CD4-positive, alpha-beta T cell treated with Interleukin-1 beta for 1 hour (primary cell): ENCODE results near the gene SPIB.

ENCODE experiments used
- DNase-seq, 2 donors: peaks; one replicate each; pipeline ENCODE4 v3.0.0-alpha.2; 2020 to 2022

The SPIB gene

DNA sequence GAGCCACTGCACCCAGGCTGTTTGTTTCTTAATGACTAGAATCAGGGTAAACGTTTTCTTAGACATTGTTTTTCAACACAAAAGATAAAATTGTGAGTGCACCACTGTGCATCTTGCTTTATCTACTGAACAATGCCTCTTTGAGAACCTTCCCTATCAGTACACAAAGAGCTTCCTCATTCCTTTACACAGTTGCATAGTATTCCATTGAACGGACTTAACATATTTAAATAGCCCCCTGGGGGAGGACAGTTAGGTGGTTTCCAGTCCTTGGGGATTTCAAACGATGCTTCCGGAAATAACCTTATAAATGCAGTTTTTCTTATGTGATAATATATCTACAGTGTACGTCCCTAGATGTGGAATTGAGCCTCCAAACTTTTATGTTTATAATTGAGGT is 26.0 kb upstream of the SPIB start:
- no peak for DNase-seq

DNA sequence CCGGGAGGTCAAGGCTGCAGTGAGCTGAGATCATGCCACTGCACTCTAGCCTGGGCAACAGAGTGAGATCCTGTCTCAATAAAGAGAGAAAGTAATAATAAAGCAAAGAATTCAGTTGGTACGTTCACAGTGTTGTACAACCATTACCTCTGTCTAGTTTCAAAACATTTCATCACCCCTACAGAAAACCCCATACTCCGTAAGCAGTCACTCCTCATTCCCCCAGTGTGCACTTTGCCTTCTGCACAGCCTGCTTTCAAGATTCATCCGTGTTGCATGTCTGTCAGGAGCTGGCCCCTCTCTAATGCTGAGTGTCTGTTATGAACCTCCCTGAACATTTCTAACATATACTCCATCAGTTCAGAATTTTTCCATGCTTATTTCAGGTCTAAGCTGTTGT is 25.1 kb upstream of the SPIB start:
- DNase-seq = no peak

DNA sequence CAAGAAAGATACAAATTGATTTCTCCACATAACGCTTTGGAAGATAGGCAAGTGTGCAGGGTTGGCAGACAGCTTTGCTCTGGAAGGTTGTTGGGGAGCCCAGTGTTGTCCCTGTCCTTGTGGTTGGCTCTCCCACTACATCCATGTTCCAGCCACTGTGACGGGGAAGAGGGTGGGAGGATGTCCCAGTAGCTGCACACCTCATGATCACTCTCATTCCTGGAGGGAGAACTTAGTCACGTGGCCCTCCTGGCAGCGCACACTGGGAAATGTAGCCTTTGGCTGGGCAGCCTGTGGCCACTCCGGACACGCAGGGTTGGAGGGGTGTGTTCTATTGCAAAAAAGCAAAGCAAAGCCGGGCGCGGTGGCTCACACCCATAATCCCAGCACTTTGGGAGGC is 24.7 kb upstream of the SPIB start:
- no peak for DNase-seq

DNA sequence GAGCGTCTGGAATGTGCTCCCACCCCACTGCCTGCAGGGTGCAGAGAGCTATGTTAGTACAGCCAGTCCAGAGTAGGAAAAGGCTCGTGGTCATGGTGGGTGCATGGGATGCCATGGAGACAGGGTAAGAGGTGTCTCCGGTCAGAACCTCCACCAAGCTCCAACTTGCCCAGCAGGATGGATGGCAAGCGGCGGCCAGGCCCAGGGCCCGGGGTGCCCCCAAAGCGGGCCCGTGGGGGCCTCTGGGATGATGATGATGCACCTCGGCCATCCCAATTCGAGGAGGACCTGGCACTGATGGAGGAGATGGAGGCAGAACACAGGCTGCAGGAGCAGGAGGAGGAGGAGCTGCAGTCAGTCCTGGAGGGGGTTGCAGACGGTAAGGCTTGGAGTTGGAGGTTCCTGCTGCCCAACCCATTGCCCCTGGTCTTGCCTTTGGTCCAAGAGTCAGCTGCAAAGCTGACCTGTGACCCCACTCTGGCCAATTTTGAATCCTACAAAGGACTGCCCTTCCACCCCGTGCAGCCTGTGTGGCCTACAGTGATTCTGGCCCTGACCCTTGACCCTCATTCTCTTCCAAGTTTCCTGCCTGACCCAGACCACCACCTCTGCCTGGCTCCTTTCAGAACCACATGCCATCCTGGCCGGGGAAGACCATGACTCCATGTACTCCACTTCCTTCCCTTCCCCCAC is 19.9 kb upstream of the SPIB start:
- no peak for DNase-seq

DNA sequence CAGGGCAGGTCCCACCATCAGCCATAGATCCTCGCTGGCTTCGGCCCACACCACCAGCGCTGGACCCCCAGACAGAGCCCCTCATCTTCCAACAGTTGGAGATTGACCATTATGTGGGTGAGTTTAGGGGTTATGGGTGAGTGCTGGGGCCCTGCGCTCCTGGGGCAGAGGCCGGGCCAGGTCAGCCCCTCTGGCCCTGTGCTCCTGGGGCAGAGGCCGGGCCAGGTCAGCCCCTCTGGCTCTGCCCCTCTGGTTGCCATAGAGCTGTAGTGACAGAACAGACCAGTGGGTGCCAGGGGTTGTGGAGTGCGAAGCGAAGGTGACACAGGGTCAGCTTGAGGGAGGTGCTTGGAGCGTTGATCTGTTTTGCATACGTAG is 19.4 kb upstream of the SPIB start:
- DNase-seq = no peak

DNA sequence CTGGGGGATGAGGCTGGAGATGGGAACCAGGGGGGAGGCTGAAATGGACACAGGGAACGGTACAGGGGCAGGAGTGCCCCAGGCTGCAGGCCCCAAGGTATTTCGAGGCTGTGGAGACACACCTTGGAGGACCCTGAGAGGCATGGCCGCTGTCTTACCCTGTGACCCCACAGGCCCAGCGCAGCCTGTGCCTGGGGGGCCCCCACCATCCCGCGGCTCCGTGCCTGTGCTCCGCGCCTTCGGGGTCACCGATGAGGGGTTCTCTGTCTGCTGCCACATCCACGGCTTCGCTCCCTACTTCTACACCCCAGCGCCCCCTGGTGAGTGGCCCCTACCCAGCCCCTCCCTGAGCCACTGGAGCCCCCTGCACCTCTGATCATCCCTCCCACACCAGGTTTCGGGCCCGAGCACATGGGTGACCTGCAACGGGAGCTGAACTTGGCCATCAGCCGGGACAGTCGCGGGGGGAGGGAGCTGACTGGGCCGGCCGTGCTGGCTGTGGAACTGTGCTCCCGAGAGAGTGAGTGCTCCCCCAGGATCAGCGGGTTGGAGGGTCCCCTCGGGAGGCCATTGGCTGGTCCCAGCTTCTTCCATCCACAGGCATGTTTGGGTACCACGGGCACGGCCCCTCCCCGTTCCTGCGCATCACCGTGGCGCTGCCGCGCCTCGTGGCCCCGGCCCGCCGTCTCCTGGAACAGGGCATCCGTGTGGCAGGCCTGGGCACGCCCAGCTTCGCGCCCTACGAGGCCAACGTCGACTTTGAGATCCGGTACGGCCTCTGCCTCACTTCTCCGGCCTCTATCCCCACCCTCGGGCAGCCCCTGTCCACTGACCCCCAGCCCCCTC is 16.9 kb upstream of the SPIB start:
- no peak for DNase-seq

DNA sequence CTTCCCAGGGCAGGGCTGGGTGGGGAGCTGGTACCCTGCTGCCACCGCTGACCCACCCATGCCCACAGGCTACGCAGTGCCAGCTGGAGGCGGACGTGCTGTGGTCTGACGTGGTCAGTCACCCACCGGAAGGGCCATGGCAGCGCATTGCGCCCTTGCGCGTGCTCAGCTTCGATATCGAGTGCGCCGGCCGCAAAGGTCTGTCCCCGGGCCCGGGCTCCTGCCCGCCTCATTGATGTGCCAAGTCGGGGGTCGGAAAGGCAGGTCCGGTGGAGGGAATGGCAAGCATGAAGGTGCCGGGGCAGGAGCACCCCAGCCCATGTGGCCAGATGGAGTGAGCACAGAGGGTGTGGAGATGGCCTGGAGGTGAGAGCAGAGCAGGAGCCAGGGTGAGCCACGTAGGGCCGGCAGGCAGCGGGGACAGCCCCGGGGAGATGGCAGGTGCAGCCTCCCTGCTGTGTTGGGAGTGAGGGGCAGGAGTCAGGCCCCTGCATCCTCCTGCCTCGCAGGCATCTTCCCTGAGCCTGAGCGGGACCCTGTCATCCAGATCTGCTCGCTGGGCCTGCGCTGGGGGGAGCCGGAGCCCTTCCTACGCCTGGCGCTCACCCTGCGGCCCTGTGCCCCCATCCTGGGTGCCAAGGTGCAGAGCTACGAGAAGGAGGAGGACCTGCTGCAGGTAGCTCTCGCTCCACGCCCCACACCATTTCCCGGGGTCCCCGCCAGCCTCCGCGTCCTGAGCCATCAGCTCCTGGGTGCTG is 16.0 kb upstream of the SPIB start:
- no peak for DNase-seq

DNA sequence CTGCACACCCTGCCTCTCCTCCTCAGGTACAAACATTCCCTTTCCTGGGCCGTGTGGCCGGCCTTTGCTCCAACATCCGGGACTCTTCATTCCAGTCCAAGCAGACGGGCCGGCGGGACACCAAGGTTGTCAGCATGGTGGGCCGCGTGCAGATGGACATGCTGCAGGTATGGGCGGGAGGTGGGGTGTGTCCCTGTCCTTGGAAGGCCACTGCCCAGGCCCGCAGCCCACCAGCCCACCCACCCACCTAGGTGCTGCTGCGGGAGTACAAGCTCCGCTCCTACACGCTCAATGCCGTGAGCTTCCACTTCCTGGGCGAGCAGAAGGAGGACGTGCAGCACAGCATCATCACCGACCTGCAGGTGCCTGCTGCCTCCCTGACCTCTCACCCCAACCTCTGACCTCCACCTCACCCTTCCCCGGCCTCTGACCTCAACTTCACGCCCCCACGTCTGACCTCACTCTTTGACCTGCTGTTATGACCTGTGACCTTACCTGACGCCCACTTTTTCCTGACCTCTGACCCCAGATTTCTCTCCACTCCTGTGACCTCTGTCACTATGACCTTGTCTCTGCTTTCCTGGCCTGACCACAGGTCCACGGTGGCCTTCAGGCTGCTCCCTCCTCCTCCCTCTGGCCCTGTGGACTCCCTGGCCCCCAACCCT is 12.4 kb upstream of the SPIB start:
- DNase-seq = no peak

DNA sequence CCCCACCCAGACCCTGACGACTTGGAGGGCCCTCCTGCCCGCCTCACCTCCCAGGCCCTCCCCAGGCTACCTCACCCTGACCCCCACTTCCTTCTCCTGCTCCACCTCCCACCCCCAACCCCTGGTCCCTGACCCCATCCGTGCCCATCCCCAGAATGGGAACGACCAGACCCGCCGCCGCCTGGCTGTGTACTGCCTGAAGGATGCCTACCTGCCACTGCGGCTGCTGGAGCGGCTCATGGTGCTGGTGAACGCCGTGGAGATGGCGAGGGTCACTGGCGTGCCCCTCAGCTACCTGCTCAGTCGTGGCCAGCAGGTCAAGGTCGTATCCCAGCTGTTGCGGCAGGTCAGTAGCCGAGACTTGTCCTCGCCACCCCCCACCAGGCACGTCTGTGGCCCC is 11.9 kb upstream of the SPIB start:
- DNase-seq = no peak

DNA sequence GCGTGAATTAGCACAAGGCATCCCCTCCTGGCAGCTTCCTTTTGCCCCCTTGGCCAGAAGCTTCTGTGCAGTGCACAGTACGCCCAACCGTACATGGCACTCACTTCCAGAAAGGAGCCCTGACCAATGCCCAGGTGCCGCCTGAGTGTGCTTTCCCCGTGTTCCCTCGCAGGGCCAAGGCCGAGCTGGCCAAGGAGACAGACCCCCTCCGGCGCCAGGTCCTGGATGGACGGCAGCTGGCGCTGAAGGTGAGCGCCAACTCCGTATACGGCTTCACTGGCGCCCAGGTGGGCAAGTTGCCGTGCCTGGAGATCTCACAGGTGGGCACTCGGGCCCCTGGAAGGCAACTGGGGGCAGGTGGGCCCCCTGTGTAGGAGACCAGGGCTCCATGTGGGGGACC is 9.4 kb upstream of the SPIB start:
- no peak for DNase-seq

DNA sequence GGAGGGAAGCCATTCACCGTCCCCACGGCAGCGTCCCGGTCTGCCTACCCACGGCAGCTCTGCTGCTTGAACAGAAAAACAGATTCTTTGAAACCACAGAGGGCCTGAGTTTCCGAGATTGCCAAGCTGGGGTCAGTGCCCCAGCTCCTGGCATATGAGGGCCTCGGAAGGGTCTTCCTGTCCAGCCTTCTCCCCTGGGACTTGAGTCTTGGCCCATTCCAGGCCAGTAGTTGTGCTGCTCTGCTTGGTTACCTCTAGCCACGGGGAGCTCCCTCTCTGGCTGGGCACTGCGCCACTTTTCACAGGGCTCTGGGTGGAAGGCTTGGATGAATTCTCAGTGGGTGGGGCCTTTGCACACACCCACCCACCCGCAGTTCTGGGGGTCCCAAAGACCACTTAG is 8.6 kb upstream of the SPIB start:
- no peak for DNase-seq

DNA sequence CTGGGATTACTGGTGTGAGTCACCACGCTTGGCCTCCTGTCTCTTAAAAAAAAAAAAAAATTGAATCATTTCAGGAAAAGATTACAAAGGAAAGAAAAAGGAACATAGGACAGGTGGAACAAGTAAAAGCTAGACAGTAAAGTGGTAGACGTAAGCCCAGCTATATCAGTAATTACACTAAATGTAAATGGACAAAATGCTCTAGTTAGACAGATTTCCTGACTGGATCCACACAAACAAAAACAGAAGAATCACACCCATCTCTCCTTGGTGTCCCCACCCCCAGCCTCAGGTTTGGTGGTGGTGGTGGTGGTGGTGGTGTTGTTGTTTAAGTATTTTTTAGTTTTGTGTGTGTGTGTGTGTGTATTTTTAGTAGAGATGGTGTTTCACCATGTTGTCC is 6.3 kb upstream of the SPIB start:
- DNase-seq = no peak

DNA sequence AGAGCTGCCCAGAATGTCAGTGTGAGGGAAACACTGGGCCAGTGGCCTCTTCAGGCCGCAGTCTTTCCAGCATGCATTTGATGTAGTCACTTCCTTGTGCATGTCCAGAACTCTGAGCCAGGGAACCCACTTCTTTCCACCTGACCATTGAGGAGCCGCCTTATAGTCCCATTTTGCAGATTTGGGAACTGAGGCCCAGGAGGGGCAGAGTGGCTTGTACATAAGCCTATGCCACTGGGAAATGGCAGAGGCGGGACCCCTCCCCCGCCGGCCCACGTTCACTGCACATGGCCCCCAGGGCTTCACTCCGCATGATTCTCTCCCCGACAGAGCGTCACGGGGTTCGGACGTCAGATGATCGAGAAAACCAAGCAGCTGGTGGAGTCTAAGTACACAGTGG is 5.6 kb upstream of the SPIB start:
- DNase-seq = no peak

DNA sequence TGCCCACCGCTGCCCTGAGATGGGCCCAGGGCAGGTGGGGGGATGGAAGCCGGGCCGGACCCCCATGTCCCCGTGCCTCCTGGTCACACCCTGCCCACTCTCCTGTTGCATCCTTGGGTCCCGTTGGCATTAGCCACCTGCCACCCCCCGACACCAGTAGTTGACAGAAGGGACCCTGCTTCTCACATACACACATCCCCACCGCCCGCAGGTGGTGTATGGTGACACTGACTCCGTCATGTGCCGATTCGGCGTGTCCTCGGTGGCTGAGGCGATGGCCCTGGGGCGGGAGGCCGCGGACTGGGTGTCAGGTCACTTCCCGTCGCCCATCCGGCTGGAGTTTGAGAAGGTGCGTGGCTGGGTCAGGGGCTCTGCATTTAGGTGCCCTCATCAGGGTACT is 5.2 kb upstream of the SPIB start:
- no peak for DNase-seq

DNA sequence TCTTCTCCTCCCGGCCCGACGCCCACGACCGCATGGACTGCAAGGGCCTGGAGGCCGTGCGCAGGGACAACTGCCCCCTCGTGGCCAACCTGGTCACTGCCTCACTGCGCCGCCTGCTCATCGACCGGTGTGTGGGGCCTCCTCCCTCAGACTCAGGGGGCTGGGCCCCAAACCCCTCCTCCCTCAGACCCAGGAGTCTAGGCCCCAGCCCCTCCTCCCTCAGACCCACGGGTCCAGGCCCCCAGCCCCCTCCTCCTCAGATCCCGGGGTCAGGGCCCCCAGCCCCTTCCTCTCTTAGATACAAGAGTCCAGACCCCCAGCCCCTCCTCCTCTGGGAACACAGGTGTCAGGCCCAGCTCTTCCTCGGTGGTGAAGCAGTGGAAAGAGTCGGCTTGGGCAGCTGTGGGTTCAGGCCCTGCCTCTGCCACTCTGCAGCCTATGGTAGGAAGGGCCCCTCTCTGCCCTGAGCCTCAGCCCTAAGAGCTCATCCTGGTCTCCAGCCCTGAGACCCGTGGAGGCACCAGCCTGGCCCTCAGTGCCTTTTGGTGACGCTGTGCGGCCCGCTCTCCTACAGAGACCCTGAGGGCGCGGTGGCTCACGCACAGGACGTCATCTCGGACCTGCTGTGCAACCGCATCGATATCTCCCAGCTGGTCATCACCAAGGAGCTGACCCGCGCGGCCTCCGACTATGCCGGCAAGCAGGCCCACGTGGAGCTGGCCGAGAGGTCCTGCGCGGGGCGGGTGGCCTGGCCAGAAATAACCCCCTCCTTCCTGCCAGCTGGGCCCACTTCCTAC is 3.7 kb upstream of the SPIB start:
- peak; percentile 81 to 84 for DNase-seq

DNA sequence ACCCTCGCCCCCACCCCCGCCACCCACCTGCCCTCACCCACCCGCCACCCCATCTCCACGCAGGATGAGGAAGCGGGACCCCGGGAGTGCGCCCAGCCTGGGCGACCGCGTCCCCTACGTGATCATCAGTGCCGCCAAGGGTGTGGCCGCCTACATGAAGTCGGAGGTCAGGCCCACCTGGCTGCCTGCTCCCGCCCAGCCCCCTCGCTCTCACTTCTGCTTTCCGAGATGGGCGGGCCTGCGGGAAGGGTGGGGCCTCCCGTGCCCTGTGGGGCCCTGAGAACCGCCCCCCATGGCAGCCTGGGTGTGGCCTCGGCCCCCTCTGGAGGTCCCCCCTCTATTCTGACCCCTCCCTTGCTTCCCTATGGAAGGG is 3.1 kb upstream of the SPIB start:
- peak; percentile 21 to 88 for DNase-seq

DNA sequence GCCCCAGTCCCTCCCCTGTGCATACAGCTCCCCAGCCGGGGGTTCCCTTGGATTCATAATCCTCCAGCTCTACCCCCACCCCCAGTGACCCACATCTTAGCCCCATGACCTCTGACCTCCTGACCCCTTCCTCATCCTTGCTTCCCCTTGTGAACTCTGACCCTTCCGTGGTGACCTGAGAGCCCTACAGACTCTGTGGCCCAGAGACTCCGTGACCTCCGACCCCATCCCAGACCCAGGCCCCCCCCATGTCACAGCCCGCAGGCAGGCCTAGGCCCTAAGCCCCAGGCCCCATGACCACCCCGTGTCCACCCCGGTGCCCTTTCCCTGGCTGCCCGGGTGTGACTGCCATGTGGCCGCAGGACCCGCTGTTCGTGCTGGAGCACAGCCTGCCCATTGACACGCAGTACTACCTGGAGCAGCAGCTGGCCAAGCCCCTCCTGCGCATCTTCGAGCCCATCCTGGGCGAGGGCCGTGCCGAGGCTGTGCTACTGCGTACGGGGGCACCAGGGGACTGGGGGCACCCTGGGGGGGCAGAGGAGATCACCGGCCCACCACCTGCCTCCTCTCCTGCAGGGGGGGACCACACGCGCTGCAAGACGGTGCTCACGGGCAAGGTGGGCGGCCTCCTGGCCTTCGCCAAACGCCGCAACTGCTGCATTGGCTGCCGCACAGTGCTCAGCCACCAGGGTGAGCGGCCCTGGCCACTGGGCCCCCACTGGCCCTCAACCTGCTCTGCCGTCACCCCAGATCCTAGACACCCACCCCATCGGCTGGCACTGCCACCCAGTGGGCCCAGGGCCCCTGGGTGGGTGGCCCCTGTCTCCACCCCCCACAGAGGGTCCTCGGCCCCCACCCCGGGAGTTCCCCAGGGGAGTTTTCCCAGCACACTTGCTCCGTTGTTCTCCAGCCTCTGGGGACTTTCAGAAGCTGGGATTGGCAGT is 2.4 kb upstream of the SPIB start:
- no peak for DNase-seq

DNA sequence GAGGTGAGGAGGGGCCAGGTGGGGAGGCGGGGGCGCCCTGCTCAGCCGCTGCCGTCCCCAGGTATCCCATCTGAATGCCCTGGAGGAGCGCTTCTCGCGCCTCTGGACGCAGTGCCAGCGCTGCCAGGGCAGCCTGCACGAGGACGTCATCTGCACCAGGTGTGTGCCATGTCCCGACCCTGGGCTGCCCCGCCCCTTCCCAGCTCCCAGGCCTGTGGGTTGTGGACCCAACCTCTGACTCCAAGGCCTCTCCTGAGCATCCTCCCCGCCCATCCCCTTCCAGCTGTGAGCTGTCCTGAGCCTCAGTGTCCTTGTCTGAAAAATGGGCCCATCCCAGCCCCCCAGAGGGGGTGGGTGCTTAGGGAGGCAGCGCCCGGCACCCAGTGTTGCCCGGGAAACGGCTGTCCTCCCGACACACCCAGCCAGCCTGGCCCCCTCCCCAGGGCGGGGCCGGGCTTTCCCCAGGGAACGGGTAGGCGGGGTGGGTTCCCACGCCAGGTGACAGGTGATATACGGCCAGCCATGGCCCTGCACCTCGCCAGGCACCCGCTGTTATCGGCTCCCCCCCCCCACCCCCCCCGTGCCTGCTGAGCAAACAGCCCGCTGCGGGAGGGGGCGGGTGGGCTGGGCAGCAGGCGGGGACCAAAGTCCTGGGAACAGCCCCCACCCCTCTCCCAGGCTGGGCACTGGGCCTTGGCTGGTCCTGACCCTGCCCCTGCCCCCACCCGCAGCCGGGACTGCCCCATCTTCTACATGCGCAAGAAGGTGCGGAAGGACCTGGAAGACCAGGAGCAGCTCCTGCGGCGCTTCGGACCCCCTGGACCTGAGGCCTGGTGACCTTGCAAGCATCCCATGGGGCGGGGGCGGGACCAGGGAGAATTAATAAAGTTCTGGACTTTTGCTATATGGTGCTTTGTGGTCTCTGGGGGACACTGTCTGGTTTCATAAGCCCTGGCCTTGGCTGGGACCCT is 1.3 kb upstream of the SPIB start:
- peak in 1 of 2 donors; percentile 56 for DNase-seq

DNA sequence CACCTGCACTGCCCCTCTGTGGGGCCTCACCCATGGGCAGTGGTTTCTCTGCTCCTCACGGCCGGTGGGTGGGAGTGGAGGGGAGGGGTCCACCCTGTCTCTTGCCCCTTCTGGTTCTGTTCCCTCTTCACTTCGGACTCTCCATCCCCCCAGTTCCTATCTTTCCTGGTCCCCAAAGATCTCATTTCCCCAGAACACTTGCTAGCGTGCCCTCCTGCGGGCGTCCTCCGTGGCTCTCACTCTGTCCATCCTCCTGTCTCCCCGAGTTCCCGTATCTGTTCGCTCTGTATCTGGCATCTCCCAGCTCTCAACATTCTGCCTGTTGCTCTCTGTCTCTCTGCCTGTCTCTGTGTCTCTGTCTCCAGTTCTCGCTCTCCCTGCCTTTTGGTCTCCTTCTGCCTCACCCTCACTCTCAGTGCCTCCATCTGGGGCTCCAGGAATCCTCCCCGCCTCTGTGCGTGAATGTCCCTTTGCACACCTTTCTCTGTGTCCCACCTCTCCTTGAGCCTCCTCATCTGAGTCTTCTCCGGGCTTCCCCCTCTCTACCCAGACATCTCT is 363 bp downstream of the SPIB start:
- no peak for DNase-seq

DNA sequence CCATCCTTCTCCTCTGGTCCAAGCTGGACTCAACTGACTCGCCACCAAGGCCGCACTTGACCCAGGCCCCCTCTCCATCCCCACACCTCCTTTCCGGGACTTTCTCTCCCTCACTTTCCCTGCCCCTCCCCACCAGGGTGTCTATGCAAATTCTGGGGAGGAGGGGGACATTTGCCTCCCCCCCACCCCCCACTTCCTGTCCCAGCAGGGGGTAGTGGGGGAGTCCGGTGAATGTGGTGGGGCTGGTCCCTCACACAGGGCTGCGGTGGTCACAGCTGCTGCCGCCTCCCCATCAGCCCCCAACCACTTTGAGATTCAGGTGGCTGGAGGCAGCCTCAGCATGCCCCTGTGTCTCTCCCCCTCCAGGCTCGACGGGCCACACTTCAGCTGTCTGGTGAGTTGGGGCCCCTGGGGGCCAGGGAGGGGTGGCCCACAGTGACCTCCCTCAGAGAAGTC is 870 bp downstream of the SPIB start:
- DNase-seq = peak in 1 of 2 donors; percentile 43
